ENCODE measurements around the gene FBXL15.

The FBXL15 gene

GRCh38 chr10:102436312-102436711 is 15.7 kb downstream of the FBXL15 start:
- TF ChIP-seq FOXP2 (optimal IDR thresholded peaks at IDR 0.05; ENCODE audit: borderline replicate concordance, extremely low read depth, extremely low read length, insufficient read depth): no peak
- no peak for TF ChIP-seq REST (IDR thresholded peaks at IDR 0.05; ENCODE audit: insufficient read depth in 1 of 2, low read depth in 2 of 2, low read length in 2 of 2)
- TF ChIP-seq SIN3A (IDR thresholded peaks at IDR 0.05; ENCODE audit: borderline replicate concordance, insufficient read depth, low read length): no peak
- TF ChIP-seq POLR2AphosphoS5 (IDR thresholded peaks at IDR 0.05; ENCODE audit: low read depth, low read length): no peak

- TF ChIP-seq TAF1 (IDR thresholded peaks at IDR 0.05; ENCODE audit: borderline replicate concordance, insufficient read depth, low read length) (no peak), FOXP2 (optimal IDR thresholded peaks at IDR 0.05; ENCODE audit: borderline replicate concordance, extremely low read depth, extremely low read length, insufficient read depth) (no peak), REST (IDR thresholded peaks at IDR 0.05; ENCODE audit: insufficient read depth in 1 of 2, low read depth in 2 of 2, low read length in 2 of 2) (no peak), SIN3A (IDR thresholded peaks at IDR 0.05; ENCODE audit: borderline replicate concordance, insufficient read depth, low read length) (no peak), POLR2AphosphoS5 (IDR thresholded peaks at IDR 0.05; ENCODE audit: low read depth, low read length) (no peak)
Measured at GRCh38 chr10:102437515-102437914, 16.9 kb downstream of the FBXL15 start.

GRCh38 chr10:102438374-102438773 is 17.7 kb downstream of the FBXL15 start:
- TF ChIP-seq REST (IDR thresholded peaks at IDR 0.05; ENCODE audit: insufficient read depth in 1 of 2, low read depth in 2 of 2, low read length in 2 of 2) (no peak), FOXP2 (optimal IDR thresholded peaks at IDR 0.05; ENCODE audit: borderline replicate concordance, extremely low read depth, extremely low read length, insufficient read depth) (no peak), TAF1 (IDR thresholded peaks at IDR 0.05; ENCODE audit: borderline replicate concordance, insufficient read depth, low read length) (no peak), POLR2AphosphoS5 (IDR thresholded peaks at IDR 0.05; ENCODE audit: low read depth, low read length) (no peak), SIN3A (IDR thresholded peaks at IDR 0.05; ENCODE audit: borderline replicate concordance, insufficient read depth, low read length) (no peak)

- TF ChIP-seq SIN3A (IDR thresholded peaks at IDR 0.05; ENCODE audit: borderline replicate concordance, insufficient read depth, low read length): no peak
Measured at GRCh38 chr10:102444851-102445250, 24.2 kb downstream of the FBXL15 start.

- TF ChIP-seq POLR2AphosphoS5 (IDR thresholded peaks at IDR 0.05; ENCODE audit: low read depth, low read length) (no peak), REST (IDR thresholded peaks at IDR 0.05; ENCODE audit: insufficient read depth in 1 of 2, low read depth in 2 of 2, low read length in 2 of 2) (no peak), FOXP2 (optimal IDR thresholded peaks at IDR 0.05; ENCODE audit: borderline replicate concordance, extremely low read depth, extremely low read length, insufficient read depth) (no peak), SIN3A (IDR thresholded peaks at IDR 0.05; ENCODE audit: borderline replicate concordance, insufficient read depth, low read length) (no peak), TAF1 (IDR thresholded peaks at IDR 0.05; ENCODE audit: borderline replicate concordance, insufficient read depth, low read length) (no peak)
Measured at GRCh38 chr10:102449321-102450123, 28.9 kb downstream of the FBXL15 start.

All from PFSK-1 (cell line).